ENCODE measurements around the gene CFAP69. TPM values are rescaled to one million over a fixed set of nuclear protein-coding genes. Genes with fewer than 3 reads are reported as not detected.
A peak's percentile ranks its signal among the peaks of the same experiment; 100 is the strongest.
"Not testable (repeated sequence)": the region's sequence is repeated elsewhere in the genome, so short reads cannot be mapped to it uniquely, and the experiment has no call there.

Gene CFAP69
- total RNA-seq, 1 experiment from 2014 or later, result 15.0 TPM

DNA sequence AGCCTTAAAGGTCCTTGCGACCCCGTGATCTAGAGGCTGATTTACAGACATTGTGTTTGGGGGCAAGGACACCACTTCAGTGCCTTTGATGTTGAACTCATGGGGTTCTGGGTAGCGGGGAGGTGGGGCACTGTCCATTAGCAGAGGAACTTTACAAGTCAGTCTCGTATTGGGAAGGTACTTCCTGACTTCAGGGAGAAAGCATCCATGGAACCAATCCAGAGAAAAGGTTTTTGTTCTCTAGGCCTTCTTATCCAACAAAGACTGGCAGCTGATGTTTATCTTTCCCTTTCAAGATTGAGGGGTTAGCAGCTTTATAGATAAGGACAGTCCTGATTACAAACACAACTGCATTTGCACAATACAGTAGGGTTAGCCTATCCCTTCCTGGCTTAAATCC lies 104.3 kb downstream of the CFAP69 start:
- Histone ChIP-seq H3K4me3 (no peak overlapping the region), H3K4me1 (replicated peaks; ENCODE audit: insufficient read depth) (0 out of 2 replicates have a peak, but pooled peaks cover 13% of the 10 kb centered on the region), H3K79me2 (ENCODE audit: low read depth) (peaks cover 47% of the 10 kb centered on the region), H3K36me3 (ENCODE audit: low read depth) (peaks cover 18% of the 10 kb centered on the region), H3K9me3 (ENCODE audit: insufficient read depth, low read depth) (no peaks in the 10 kb centered on the region), H4K20me1 (ENCODE audit: insufficient read depth) (no peaks in the 10 kb centered on the region; the same call in 1 of the 2 replicates), H3K27me3 (ENCODE audit: insufficient read depth, low read depth) (no peaks in the 10 kb centered on the region), H3K9me2 (ENCODE audit: insufficient read depth) (no peaks in the 10 kb centered on the region), H3F3A (ENCODE audit: insufficient read depth, low read depth) (peaks cover 3% of the 10 kb centered on the region; the same call in 1 of the 2 replicates), H2AFZ (no peak overlapping the region), H3K4me2 (no peak overlapping the region), H3K27ac (no peak overlapping the region)
- CTCF ChIA-PET, result interaction anchor here (0.6 kb wide), 1 partner anchor 12 kb away, joined by 7 read pairs; no protein-coding TSS in a partner anchor
- no peak for TF ChIP-seq EZH2 (IDR thresholded peaks at IDR 0.05; ENCODE audit: low read depth)
- no peak for TF ChIP-seq CTCF (conservative IDR thresholded peaks at IDR 0.05)
- POLR2A ChIA-PET (ENCODE audit: unreplicated experiment), result no interaction called here
- TSS peak; percentile 3 for BruUV-seq (replicated peaks)
- intact Hi-C loops (cut with micrococcal nuclease; ENCODE audit: unreplicated experiment), result loop anchor here (5.0 kb wide), 1 partner anchor 33 kb away; no protein-coding TSS in a partner anchor
- no peak for DNase-seq

GRCh38 chr7:90350032-90350431 lies 105.1 kb downstream of the CFAP69 start:
- DNase-seq; H4K20me1 ChIP-seq (ENCODE audit: insufficient read depth); intact Hi-C loops (cut with micrococcal nuclease; ENCODE audit: unreplicated experiment); H3K27ac ChIP-seq; H3K9me2 ChIP-seq (ENCODE audit: insufficient read depth); BruUV-seq (replicated peaks); H2AFZ ChIP-seq; H3K4me2 ChIP-seq; H3F3A ChIP-seq (ENCODE audit: insufficient read depth, low read depth); POLR2A ChIA-PET (ENCODE audit: unreplicated experiment); H3K27me3 ChIP-seq (ENCODE audit: insufficient read depth, low read depth); H3K9me3 ChIP-seq (ENCODE audit: insufficient read depth, low read depth); H3K4me3 ChIP-seq: not testable (repeated sequence)
- CTCF ChIA-PET, result interaction anchor here (0.6 kb wide), 1 partner anchor 246 kb away, joined by 3 read pairs; no protein-coding TSS in a partner anchor
- H3K36me3 ChIP-seq (ENCODE audit: low read depth), result peaks cover 24% of the 10 kb centered on the region
- peaks cover 47% of the 10 kb centered on the region for H3K79me2 ChIP-seq (ENCODE audit: low read depth)
- 0 out of 2 replicates have a peak, but pooled peaks cover 12% of the 10 kb centered on the region for H3K4me1 ChIP-seq (replicated peaks; ENCODE audit: insufficient read depth)

GRCh38 chr7:90351987-90352386 lies 107.0 kb downstream of the CFAP69 start:
- peaks cover 3% of the 10 kb centered on the region; the same call in 1 of the 2 replicates for H3K9me3 ChIP-seq (ENCODE audit: insufficient read depth, low read depth)
- H3K27me3 ChIP-seq (ENCODE audit: insufficient read depth, low read depth), result no peaks in the 10 kb centered on the region
- no peak for DNase-seq
- H4K20me1 ChIP-seq (ENCODE audit: insufficient read depth), result no peaks in the 10 kb centered on the region; the same call in 1 of the 2 replicates
- peaks cover 3% of the 10 kb centered on the region; the same call in 1 of the 2 replicates for H3F3A ChIP-seq (ENCODE audit: insufficient read depth, low read depth)
- no TSS peak for BruUV-seq (replicated peaks)
- no peaks in the 10 kb centered on the region for H3K9me2 ChIP-seq (ENCODE audit: insufficient read depth)
- peaks cover 37% of the 10 kb centered on the region for H3K36me3 ChIP-seq (ENCODE audit: low read depth)
- ChIA-PET POLR2A (ENCODE audit: unreplicated experiment) (no interaction called here), CTCF (no interaction called here)
- no peak overlapping the region for H3K4me3 ChIP-seq
- H3K79me2 ChIP-seq (ENCODE audit: low read depth), result peaks cover 43% of the 10 kb centered on the region
- no peak overlapping the region for H3K27ac ChIP-seq
- intact Hi-C loops (cut with micrococcal nuclease; ENCODE audit: unreplicated experiment), result no loop called here
- no peak overlapping the region for H3K4me2 ChIP-seq
- H3K4me1 ChIP-seq (replicated peaks; ENCODE audit: insufficient read depth), result 0 out of 2 replicates have a peak, but pooled peaks cover 7% of the 10 kb centered on the region
- TF ChIP-seq CTCF (conservative IDR thresholded peaks at IDR 0.05) (no peak), EZH2 (IDR thresholded peaks at IDR 0.05; ENCODE audit: low read depth) (no peak)
- H2AFZ ChIP-seq, result no peak overlapping the region

Other genes starting within 250 kb of the CFAP69 start
- gene STEAP1, start 90.7 kb upstream of the CFAP69 start, total RNA-seq (2021), result 6.3 and 6.5 TPM in 2 replicates
- gene STEAP2, start 33.4 kb upstream of the CFAP69 start, total RNA-seq (2021), result 10.1 and 10.4 TPM in 2 replicates
- gene FAM237B, start 76.1 kb downstream of the CFAP69 start, total RNA-seq (2021), result not detected in 2 replicates
- gene GTPBP10, start 101.5 kb downstream of the CFAP69 start, total RNA-seq (2021), result 29.3 and 36.7 TPM in 2 replicates
- 50.9 and 57.7 TPM in 2 replicates for gene CLDN12, start 158.3 kb downstream of the CFAP69 start, total RNA-seq (2021)
- not detected in 2 replicates for gene PTTG1IP2, start 224.5 kb downstream of the CFAP69 start, total RNA-seq (2021)

Data from PC-9 (cell line).